ENCODE results near the gene ATG2A. TPM values are rescaled to one million over a fixed set of nuclear protein-coding genes. Genes with fewer than 3 reads are reported as not detected.
"Not testable (repeated sequence)": the region's sequence is repeated elsewhere in the genome, so short reads cannot be mapped to it uniquely, and the experiment has no call there.

ATG2A gene
- total and polyA plus RNA-seq, 2 experiments from 2014 or later, result 13.3 to 36.2 TPM

GRCh38 chr11:64848214-64848825, 68.7 kb downstream of the ATG2A start:
- TF ChIP-seq CTCF (IDR thresholded peaks at IDR 0.05; ENCODE audit: low read depth, low read length), result no peak
- H3K27me3 ChIP-seq, result no peaks in the 10 kb centered on the region
- H3K36me3 ChIP-seq, result no peaks in the 10 kb centered on the region
- no peak for DNase-seq (ENCODE audit: low read depth in 1 of 2, low spot score in 1 of 2)
- no peak overlapping the region for H3K4me3 ChIP-seq
- H3K9me3 ChIP-seq (ENCODE audit: low read depth), result no peaks in the 10 kb centered on the region
- no peak overlapping the region for H3K27ac ChIP-seq
- H3K4me1 ChIP-seq (ENCODE audit: low read depth), result peaks cover 6% of the 10 kb centered on the region

- no peaks in the 10 kb centered on the region for H3K9me3 ChIP-seq (ENCODE audit: low read depth)
- peak; percentile 92 to 96 for DNase-seq (ENCODE audit: low read depth in 1 of 2, low spot score in 1 of 2)
- TF ChIP-seq CTCF (IDR thresholded peaks at IDR 0.05; ENCODE audit: low read depth, low read length), result peak; percentile 91
- H3K27ac ChIP-seq, result no peak overlapping the region
- H3K4me3 ChIP-seq, result no peak overlapping the region
- no peaks in the 10 kb centered on the region for H3K27me3 ChIP-seq
- peaks cover 6% of the 10 kb centered on the region for H3K4me1 ChIP-seq (ENCODE audit: low read depth)
- no peaks in the 10 kb centered on the region for H3K36me3 ChIP-seq
Measured at GRCh38 chr11:64846998-64847666, 69.9 kb downstream of the ATG2A start.

GRCh38 chr11:64845776-64846129, 71.3 kb downstream of the ATG2A start:
- not testable (repeated sequence) for H3K4me3 ChIP-seq; DNase-seq (ENCODE audit: low read depth in 1 of 2, low spot score in 1 of 2); H3K9me3 ChIP-seq (ENCODE audit: low read depth); H3K27me3 ChIP-seq; H3K27ac ChIP-seq; H3K36me3 ChIP-seq; H3K4me1 ChIP-seq (ENCODE audit: low read depth)

- Histone ChIP-seq H3K4me1 (ENCODE audit: low read depth) (peaks cover 6% of the 10 kb centered on the region), H3K36me3 (no peaks in the 10 kb centered on the region), H3K4me3 (peak overlapping the region; percentile 78), H3K27me3 (no peaks in the 10 kb centered on the region), H3K9me3 (ENCODE audit: low read depth) (no peaks in the 10 kb centered on the region), H3K27ac (no peak overlapping the region)
- TF ChIP-seq CTCF (IDR thresholded peaks at IDR 0.05; ENCODE audit: low read depth, low read length), result no peak
- no peak for DNase-seq (ENCODE audit: low read depth in 1 of 2, low spot score in 1 of 2)
Measured at GRCh38 chr11:64845129-64845775, 71.8 kb downstream of the ATG2A start.

Other genes starting within 250 kb of the ATG2A start
- gene NRXN2, start 194.0 kb downstream of the ATG2A start, total RNA-seq, result 1.2 and 1.4 TPM in 2 replicates
- 0.65 and 1.3 TPM in 2 replicates for gene NRXN2, start 194.0 kb downstream of the ATG2A start, polyA plus RNA-seq
- gene RASGRP2, start 173.1 kb downstream of the ATG2A start, total RNA-seq, result 29.5 and 60.8 TPM in 2 replicates
- 60.8 and 64.0 TPM in 2 replicates for gene RASGRP2, start 173.1 kb downstream of the ATG2A start, polyA plus RNA-seq
- gene PYGM, start 157.2 kb downstream of the ATG2A start, total RNA-seq, result 246 and 281 TPM in 2 replicates
- 244 and 260 TPM in 2 replicates for gene PYGM, start 157.2 kb downstream of the ATG2A start, polyA plus RNA-seq
- 168 and 360 TPM in 2 replicates for gene SF1, start 138.7 kb downstream of the ATG2A start, total RNA-seq
- 143 and 233 TPM in 2 replicates for gene SF1, start 138.7 kb downstream of the ATG2A start, polyA plus RNA-seq
- gene MAP4K2, start 114.0 kb downstream of the ATG2A start, total RNA-seq, result 24.3 and 35.9 TPM in 2 replicates
- 16.1 and 31.1 TPM in 2 replicates for gene MAP4K2, start 114.0 kb downstream of the ATG2A start, polyA plus RNA-seq
- gene MEN1, start 106.7 kb downstream of the ATG2A start, total RNA-seq, result 26.7 and 27.7 TPM in 2 replicates
- gene MEN1, start 106.7 kb downstream of the ATG2A start, polyA plus RNA-seq, result 57.5 and 62.1 TPM in 2 replicates
- gene CDC42BPG, start 72.6 kb downstream of the ATG2A start, total RNA-seq, result 4.6 and 10.1 TPM in 2 replicates
- 2.2 and 3.5 TPM in 2 replicates for gene CDC42BPG, start 72.6 kb downstream of the ATG2A start, polyA plus RNA-seq
- 119 and 160 TPM in 2 replicates for gene EHD1, start 38.6 kb downstream of the ATG2A start, total RNA-seq
- 57.4 and 70.0 TPM in 2 replicates for gene EHD1, start 38.6 kb downstream of the ATG2A start, polyA plus RNA-seq
- gene PPP2R5B, start 7.5 kb upstream of the ATG2A start, total RNA-seq, result 26.2 and 29.2 TPM in 2 replicates
- gene PPP2R5B, start 7.5 kb upstream of the ATG2A start, polyA plus RNA-seq, result 29.2 and 30.7 TPM in 2 replicates
- not detected in 2 replicates for gene GPHA2, start 18.7 kb upstream of the ATG2A start, total RNA-seq
- 0.60 TPM in 1 of 2 replicates, not detected in the other for gene GPHA2, start 18.7 kb upstream of the ATG2A start, polyA plus RNA-seq
- not detected in 2 replicates for gene MAJIN, start 54.9 kb upstream of the ATG2A start, total RNA-seq
- 0.06 TPM in 1 of 2 replicates, not detected in the other for gene MAJIN, start 54.9 kb upstream of the ATG2A start, polyA plus RNA-seq
- gene BATF2, start 79.8 kb upstream of the ATG2A start, total RNA-seq, result 0.21 and 0.25 TPM in 2 replicates
- not detected in 2 replicates for gene BATF2, start 79.8 kb upstream of the ATG2A start, polyA plus RNA-seq
- 189 and 224 TPM in 2 replicates for gene ARL2, start 97.0 kb upstream of the ATG2A start, total RNA-seq
- gene ARL2, start 97.0 kb upstream of the ATG2A start, polyA plus RNA-seq, result 230 and 246 TPM in 2 replicates
- gene SNX15, start 110.2 kb upstream of the ATG2A start, total RNA-seq, result 24.5 and 33.0 TPM in 2 replicates
- 38.4 and 41.3 TPM in 2 replicates for gene SNX15, start 110.2 kb upstream of the ATG2A start, polyA plus RNA-seq
- gene SAC3D1, start 124.0 kb upstream of the ATG2A start, total RNA-seq, result 22.3 and 24.6 TPM in 2 replicates
- 23.6 and 32.7 TPM in 2 replicates for gene SAC3D1, start 124.0 kb upstream of the ATG2A start, polyA plus RNA-seq
- gene NAALADL1, start 141.3 kb upstream of the ATG2A start, total RNA-seq, result 2.3 TPM in 1 of 2 replicates, not detected in the other
- gene NAALADL1, start 141.3 kb upstream of the ATG2A start, polyA plus RNA-seq, result 0.59 and 0.84 TPM in 2 replicates
- gene CDCA5, start 166.8 kb upstream of the ATG2A start, total RNA-seq, result 14.6 and 18.1 TPM in 2 replicates
- 14.2 and 21.7 TPM in 2 replicates for gene CDCA5, start 166.8 kb upstream of the ATG2A start, polyA plus RNA-seq
- 56.3 and 68.0 TPM in 2 replicates for gene ZFPL1, start 167.0 kb upstream of the ATG2A start, total RNA-seq
- gene ZFPL1, start 167.0 kb upstream of the ATG2A start, polyA plus RNA-seq, result 57.4 and 72.2 TPM in 2 replicates
- 620 and 755 TPM in 2 replicates for gene VPS51, start 179.0 kb upstream of the ATG2A start, total RNA-seq
- gene VPS51, start 179.0 kb upstream of the ATG2A start, polyA plus RNA-seq, result 77.9 and 103 TPM in 2 replicates
- gene TM7SF2, start 194.7 kb upstream of the ATG2A start, total RNA-seq, result 186 and 295 TPM in 2 replicates
- gene TM7SF2, start 194.7 kb upstream of the ATG2A start, polyA plus RNA-seq, result 197 and 277 TPM in 2 replicates
- gene ZNHIT2, start 200.5 kb upstream of the ATG2A start, total RNA-seq, result 22.6 and 31.8 TPM in 2 replicates
- 19.5 and 32.8 TPM in 2 replicates for gene ZNHIT2, start 200.5 kb upstream of the ATG2A start, polyA plus RNA-seq
- 882 and 1,183 TPM in 2 replicates for gene FAU, start 204.9 kb upstream of the ATG2A start, total RNA-seq
- gene FAU, start 204.9 kb upstream of the ATG2A start, polyA plus RNA-seq, result 398 and 546 TPM in 2 replicates
- gene MRPL49, start 205.1 kb upstream of the ATG2A start, total RNA-seq, result 99.3 and 122 TPM in 2 replicates
- gene MRPL49, start 205.1 kb upstream of the ATG2A start, polyA plus RNA-seq, result 78.2 and 90.4 TPM in 2 replicates
- gene SYVN1, start 217.3 kb upstream of the ATG2A start, total RNA-seq, result 15.9 and 16.8 TPM in 2 replicates
- 13.9 and 16.2 TPM in 2 replicates for gene SYVN1, start 217.3 kb upstream of the ATG2A start, polyA plus RNA-seq

Measured in cardiac muscle cell (in vitro differentiated cells and primary cell).